ENCODE results near the gene ZNF768. TPM values are rescaled to one million over a fixed set of nuclear protein-coding genes. Genes with fewer than 3 reads are reported as not detected.

Gene ZNF768
- total RNA-seq, 1 donor from 2014 or later = 15.5 TPM

- H3K4me2 ChIP-seq = no peak overlapping the region
- H3K27ac ChIP-seq = no peak overlapping the region
- H3K27ac Mint-ChIP-seq = peak overlapping the region; percentile 82
- H3K36me3 ChIP-seq = no peaks in the 10 kb centered on the region
- H4K20me1 ChIP-seq (ENCODE audit: low read depth) = no peaks in the 10 kb centered on the region
- H3K9ac ChIP-seq = no peak overlapping the region
- no peaks in the 10 kb centered on the region for H3K4me1 ChIP-seq
- H3K27me3 ChIP-seq = peaks cover 3% of the 10 kb centered on the region
- H3K4me3 ChIP-seq = no peak overlapping the region
- no peak for TF ChIP-seq EZH2 (IDR thresholded peaks at IDR 0.05)
- TF ChIP-seq, protein P1, sequence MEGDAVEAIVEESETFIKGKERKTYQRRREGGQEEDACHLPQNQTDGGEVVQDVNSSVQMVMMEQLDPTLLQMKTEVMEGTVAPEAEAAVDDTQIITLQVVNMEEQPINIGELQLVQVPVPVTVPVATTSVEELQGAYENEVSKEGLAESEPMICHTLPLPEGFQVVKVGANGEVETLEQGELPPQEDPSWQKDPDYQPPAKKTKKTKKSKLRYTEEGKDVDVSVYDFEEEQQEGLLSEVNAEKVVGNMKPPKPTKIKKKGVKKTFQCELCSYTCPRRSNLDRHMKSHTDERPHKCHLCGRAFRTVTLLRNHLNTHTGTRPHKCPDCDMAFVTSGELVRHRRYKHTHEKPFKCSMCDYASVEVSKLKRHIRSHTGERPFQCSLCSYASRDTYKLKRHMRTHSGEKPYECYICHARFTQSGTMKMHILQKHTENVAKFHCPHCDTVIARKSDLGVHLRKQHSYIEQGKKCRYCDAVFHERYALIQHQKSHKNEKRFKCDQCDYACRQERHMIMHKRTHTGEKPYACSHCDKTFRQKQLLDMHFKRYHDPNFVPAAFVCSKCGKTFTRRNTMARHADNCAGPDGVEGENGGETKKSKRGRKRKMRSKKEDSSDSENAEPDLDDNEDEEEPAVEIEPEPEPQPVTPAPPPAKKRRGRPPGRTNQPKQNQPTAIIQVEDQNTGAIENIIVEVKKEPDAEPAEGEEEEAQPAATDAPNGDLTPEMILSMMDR (IDR thresholded peaks at IDR 0.05) = no peak
- no peak for TF ChIP-seq EZH2phosphoT487 (IDR thresholded peaks at IDR 0.05)
- no peaks in the 10 kb centered on the region for H3K36me3 Mint-ChIP-seq
- no peaks in the 10 kb centered on the region for H3K9me3 ChIP-seq (ENCODE audit: low read depth)
- no peak overlapping the region for H2AFZ ChIP-seq (replicated peaks)
- no peak for DNase-seq (ENCODE audit: low spot score)
- H3K4me3 Mint-ChIP-seq = no peak overlapping the region
- peaks cover 5% of the 10 kb centered on the region for H3K27me3 Mint-ChIP-seq (ENCODE audit: insufficient read depth, low read depth)
- H3F3A ChIP-seq (ENCODE audit: low read depth) = no peaks in the 10 kb centered on the region
- H3K9me3 Mint-ChIP-seq = no peaks in the 10 kb centered on the region
- no peaks in the 10 kb centered on the region for H3K79me2 ChIP-seq (ENCODE audit: low read depth)
- no peaks in the 10 kb centered on the region for H3K4me1 Mint-ChIP-seq
These were observed 27.1 kb downstream of the ZNF768 start for GRCh38 chr16:30499284-30499683.

DNA sequence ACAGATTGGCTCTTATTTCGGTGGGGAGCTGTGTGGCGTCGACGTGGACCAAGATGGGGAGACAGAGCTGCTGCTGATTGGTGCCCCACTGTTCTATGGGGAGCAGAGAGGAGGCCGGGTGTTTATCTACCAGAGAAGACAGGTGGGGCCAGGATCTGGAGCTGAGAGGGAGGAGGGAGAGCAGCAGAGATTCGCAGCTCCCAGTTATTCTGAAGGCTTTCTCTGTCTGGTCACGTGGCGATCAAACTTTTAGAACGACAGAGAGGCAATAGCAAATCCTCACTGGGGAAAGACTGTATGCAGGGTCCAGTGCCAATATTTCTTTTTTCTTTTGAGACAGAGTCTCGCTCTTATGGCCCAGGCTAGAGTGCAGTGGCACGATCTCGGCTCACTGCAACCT lies 31.7 kb downstream of the ZNF768 start:
- no peak for TF ChIP-seq EZH2 (IDR thresholded peaks at IDR 0.05)
- TF ChIP-seq, protein P1 (IDR thresholded peaks at IDR 0.05) = no peak
- TF ChIP-seq EZH2phosphoT487 (IDR thresholded peaks at IDR 0.05) = no peak
- peaks cover 4% of the 10 kb centered on the region for H3K4me1 Mint-ChIP-seq

DNA sequence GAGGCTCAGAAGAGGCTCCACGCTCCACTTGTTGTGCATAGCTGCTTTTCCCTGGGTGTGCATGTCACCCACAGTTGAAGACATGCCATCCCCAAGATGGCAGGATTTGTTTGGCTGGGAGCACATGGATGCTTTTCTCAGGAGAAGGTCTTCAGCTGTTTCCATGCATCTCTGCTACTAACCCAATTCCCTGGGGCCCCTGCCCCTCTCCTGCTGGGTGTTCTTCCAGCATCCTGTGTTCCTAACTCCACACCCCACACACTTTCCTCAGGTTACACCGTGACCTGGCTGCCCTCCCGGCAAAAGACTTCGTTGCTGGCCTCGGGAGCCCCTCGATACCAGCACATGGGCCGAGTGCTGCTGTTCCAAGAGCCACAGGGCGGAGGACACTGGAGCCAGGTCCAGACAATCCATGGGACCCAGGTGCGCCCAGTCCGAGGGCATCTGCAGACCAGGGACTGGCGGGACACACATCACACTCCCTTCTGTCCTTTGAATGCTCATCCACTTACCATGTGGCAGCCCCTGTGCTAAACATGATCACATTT lies 32.4 kb downstream of the ZNF768 start:
- Histone ChIP-seq H3K27ac (no peak overlapping the region), H3K4me3 (no peak overlapping the region), H3K9ac (no peak overlapping the region), H3K9me3 (ENCODE audit: low read depth) (no peaks in the 10 kb centered on the region), H3K36me3 (no peaks in the 10 kb centered on the region), H3K4me1 (peaks cover 6% of the 10 kb centered on the region), H4K20me1 (ENCODE audit: low read depth) (no peaks in the 10 kb centered on the region), H3K27me3 (no peaks in the 10 kb centered on the region), H3K79me2 (ENCODE audit: low read depth) (no peaks in the 10 kb centered on the region), H2AFZ (replicated peaks) (peak overlapping the region; percentile 57), H3K4me2 (no peak overlapping the region), H3F3A (ENCODE audit: low read depth) (peaks cover 3% of the 10 kb centered on the region)
- no peaks in the 10 kb centered on the region for H3K9me3 Mint-ChIP-seq
- H3K36me3 Mint-ChIP-seq = no peaks in the 10 kb centered on the region
- TF ChIP-seq EZH2 (IDR thresholded peaks at IDR 0.05) (no peak), EZH2phosphoT487 (IDR thresholded peaks at IDR 0.05) (no peak)
- TF ChIP-seq, protein P1 (IDR thresholded peaks at IDR 0.05) = no peak
- H3K27me3 Mint-ChIP-seq (ENCODE audit: insufficient read depth, low read depth) = peaks cover 5% of the 10 kb centered on the region
- no peak for DNase-seq (ENCODE audit: low spot score)
- H3K4me3 Mint-ChIP-seq = peak overlapping the region; percentile 41
- H3K4me1 Mint-ChIP-seq = peaks cover 4% of the 10 kb centered on the region
- peak overlapping the region; percentile 68 for H3K27ac Mint-ChIP-seq

More for the DNA sequence above, 31.7 kb downstream of the ZNF768 start:
- Histone ChIP-seq H3K9me3 (ENCODE audit: low read depth) (no peaks in the 10 kb centered on the region), H3K9ac (no peak overlapping the region), H4K20me1 (ENCODE audit: low read depth) (no peaks in the 10 kb centered on the region), H3K36me3 (no peaks in the 10 kb centered on the region), H3K4me3 (no peak overlapping the region), H2AFZ (replicated peaks) (peak overlapping the region; percentile 57), H3K27ac (no peak overlapping the region), H3K4me2 (no peak overlapping the region), H3F3A (ENCODE audit: low read depth) (peaks cover 3% of the 10 kb centered on the region), H3K4me1 (peaks cover 3% of the 10 kb centered on the region), H3K27me3 (no peaks in the 10 kb centered on the region), H3K79me2 (ENCODE audit: low read depth) (no peaks in the 10 kb centered on the region)
- Mint-ChIP-seq H3K9me3 (no peaks in the 10 kb centered on the region), H3K4me3 (no peak overlapping the region), H3K27me3 (ENCODE audit: insufficient read depth, low read depth) (peaks cover 5% of the 10 kb centered on the region), H3K27ac (no peak overlapping the region), H3K36me3 (no peaks in the 10 kb centered on the region)
- no peak for DNase-seq (ENCODE audit: low spot score)

All from neural progenitor cell (in vitro differentiated cells).